ENCODE measurements around the gene RHOH.

RHOH gene

GRCh38 chr4:40241941-40242340, 45.1 kb downstream of the RHOH start:
- TF ChIP-seq CTCF (IDR thresholded peaks at IDR 0.05; ENCODE audit: control insufficient read depth, extremely low read depth, insufficient read depth): no peak
- no peak for DNase-seq (ENCODE audit: low read depth)
- no peak overlapping the region for H3K4me3 ChIP-seq (ENCODE audit: low read depth, low read length)

GRCh38 chr4:40243386-40243948, 46.6 kb downstream of the RHOH start:
- no peak for TF ChIP-seq CTCF (IDR thresholded peaks at IDR 0.05; ENCODE audit: control insufficient read depth, extremely low read depth, insufficient read depth)
- no peak overlapping the region for H3K4me3 ChIP-seq (ENCODE audit: low read depth, low read length)
- DNase-seq (ENCODE audit: low read depth): no peak

GRCh38 chr4:40244606-40245005, 47.8 kb downstream of the RHOH start:
- no peak for TF ChIP-seq CTCF (IDR thresholded peaks at IDR 0.05; ENCODE audit: control insufficient read depth, extremely low read depth, insufficient read depth)
- no peak for DNase-seq (ENCODE audit: low read depth)

GRCh38 chr4:40245550-40245949, 48.7 kb downstream of the RHOH start:
- no peak overlapping the region for H3K4me3 ChIP-seq (ENCODE audit: low read depth, low read length)
- TF ChIP-seq CTCF (IDR thresholded peaks at IDR 0.05; ENCODE audit: control insufficient read depth, extremely low read depth, insufficient read depth): no peak
- no peak for DNase-seq (ENCODE audit: low read depth)

More at GRCh38 chr4:40244606-40245005, 47.8 kb downstream of the RHOH start:
- no peak overlapping the region for H3K4me3 ChIP-seq (ENCODE audit: low read depth, low read length)

- no peak overlapping the region for H3K4me3 ChIP-seq (ENCODE audit: low read depth, low read length)
- DNase-seq (ENCODE audit: low read depth): no peak
These were observed 49.4 kb downstream of the RHOH start for GRCh38 chr4:40246011-40246900.

GRCh38 chr4:40246938-40247337, 50.1 kb downstream of the RHOH start:
- no peak for TF ChIP-seq CTCF (IDR thresholded peaks at IDR 0.05; ENCODE audit: control insufficient read depth, extremely low read depth, insufficient read depth)
- no peak overlapping the region for H3K4me3 ChIP-seq (ENCODE audit: low read depth, low read length)
- DNase-seq (ENCODE audit: low read depth): no peak

More at GRCh38 chr4:40246011-40246900, 49.4 kb downstream of the RHOH start:
- TF ChIP-seq CTCF (IDR thresholded peaks at IDR 0.05; ENCODE audit: control insufficient read depth, extremely low read depth, insufficient read depth): no peak
